Measurements from ENCODE around the gene SDC1. TPM values are rescaled to one million over a fixed set of nuclear protein-coding genes. Genes with fewer than 3 reads are reported as not detected.
"Not testable (repeated sequence)": the region's sequence is repeated elsewhere in the genome, so short reads cannot be mapped to it uniquely, and the experiment has no call there.

Gene SDC1
- total RNA-seq, 2 donors from 2014 or later = 156 to 213 TPM

GRCh38 chr2:20196657-20197161 lies 28.2 kb downstream of the SDC1 start:
- H3K9me3 ChIP-seq = no peaks in the 10 kb centered on the region
- DNase-seq = peak; percentile 68
- peak overlapping the region in 1 of 2 donors; percentile 77 for H3K9ac ChIP-seq (ENCODE audit: low read depth in 2 of 2, low read length in 2 of 2)
- no peaks in the 10 kb centered on the region for H3K27me3 ChIP-seq
- peak overlapping the region; percentile 89 for H3K27ac ChIP-seq
- TF ChIP-seq CTCF (IDR thresholded peaks at IDR 0.05) = no peak
- intact Hi-C loops (cut with DNase I) = no loop called here
- H3K4me1 ChIP-seq = peaks cover 18% of the 10 kb centered on the region
- H3K36me3 ChIP-seq = no peaks in the 10 kb centered on the region
- no peak overlapping the region for H3K4me3 ChIP-seq

GRCh38 chr2:20196053-20196656 lies 28.8 kb downstream of the SDC1 start:
- peak; percentile 84 for DNase-seq
- Histone ChIP-seq H3K4me3 (no peak overlapping the region), H3K36me3 (no peaks in the 10 kb centered on the region), H3K4me1 (peaks cover 22% of the 10 kb centered on the region), H3K9ac (ENCODE audit: low read depth in 2 of 2, low read length in 2 of 2) (peak overlapping the region in 1 of 2 donors; percentile 77), H3K27ac (peak overlapping the region; percentile 89), H3K27me3 (no peaks in the 10 kb centered on the region), H3K9me3 (no peaks in the 10 kb centered on the region)
- no peak for TF ChIP-seq CTCF (IDR thresholded peaks at IDR 0.05)
- intact Hi-C loops (cut with DNase I) = no loop called here

GRCh38 chr2:20195431-20196033 lies 29.4 kb downstream of the SDC1 start:
- Histone ChIP-seq H3K36me3 (no peaks in the 10 kb centered on the region), H3K4me3 (no peak overlapping the region), H3K27me3 (no peaks in the 10 kb centered on the region), H3K9ac (ENCODE audit: low read depth in 2 of 2, low read length in 2 of 2) (peak overlapping the region; percentile 36 to 84), H3K9me3 (no peaks in the 10 kb centered on the region), H3K27ac (peak overlapping the region; percentile 89), H3K4me1 (peaks cover 22% of the 10 kb centered on the region)
- intact Hi-C loops (cut with DNase I) = no loop called here
- no peak for DNase-seq
- no peak for TF ChIP-seq CTCF (IDR thresholded peaks at IDR 0.05)

- intact Hi-C loops (cut with DNase I) = not testable (repeated sequence)
Measured at GRCh38 chr2:20195016-20195411, 29.9 kb downstream of the SDC1 start.

GRCh38 chr2:20194097-20195015 lies 30.6 kb downstream of the SDC1 start:
- H3K4me1 ChIP-seq = peaks cover 22% of the 10 kb centered on the region
- no peak overlapping the region for H3K9ac ChIP-seq (ENCODE audit: low read depth in 2 of 2, low read length in 2 of 2)
- H3K27ac ChIP-seq = peak overlapping the region; percentile 89
- no peaks in the 10 kb centered on the region for H3K36me3 ChIP-seq
- no peak overlapping the region for H3K4me3 ChIP-seq
- H3K9me3 ChIP-seq = no peaks in the 10 kb centered on the region
- no peak for DNase-seq
- H3K27me3 ChIP-seq = no peaks in the 10 kb centered on the region
- no peak for TF ChIP-seq CTCF (IDR thresholded peaks at IDR 0.05)
- intact Hi-C loops (cut with DNase I) = no loop called here

More at GRCh38 chr2:20195016-20195411, 29.9 kb downstream of the SDC1 start:
- H3K36me3 ChIP-seq, H3K27me3 ChIP-seq, DNase-seq, H3K9me3 ChIP-seq, H3K4me3 ChIP-seq: not testable (repeated sequence)
- Histone ChIP-seq H3K27ac (peak overlapping the region; percentile 89), H3K4me1 (peaks cover 22% of the 10 kb centered on the region), H3K9ac (ENCODE audit: low read depth in 2 of 2, low read length in 2 of 2) (peak overlapping the region in 1 of 2 donors; percentile 84)
